Epithelial cell of prostate (primary cell): ENCODE measurements around the gene NAA11.

Source experiments
- DNase-seq: peaks from one replicate; pipeline ENCODE4 v3.0.0-alpha.2; 2011; ENCODE audit warnings: low read depth, low spot score
- H3K27ac ChIP-seq: fragments of 450-650 bp; 2 replicates; pipeline ENCODE4 v1.5.1; 2017; ENCODE audit warnings: mild to moderate bottlenecking

The NAA11 gene

DNA sequence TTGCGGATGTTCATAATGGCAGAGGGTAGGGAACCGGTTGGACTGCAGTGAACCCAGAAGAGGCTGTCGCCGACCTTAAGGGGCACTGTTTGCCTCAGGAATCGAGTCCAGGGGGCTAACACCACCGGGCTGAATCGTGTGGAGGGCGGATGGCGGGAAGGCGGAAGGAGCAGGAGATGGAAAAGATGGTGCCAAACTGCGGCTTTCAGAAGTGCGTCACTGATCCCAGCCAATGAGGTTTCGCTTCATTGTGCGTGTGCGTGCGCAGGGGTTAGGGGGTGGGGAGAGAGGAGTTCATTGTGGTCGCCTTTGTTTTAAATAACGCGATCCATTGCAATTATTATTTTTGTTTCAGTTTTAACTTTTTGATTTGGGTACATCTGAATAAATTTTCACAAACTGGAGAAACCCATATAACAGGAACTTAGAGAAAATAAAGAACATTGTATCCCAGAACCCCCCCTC, at the start of gene NAA11:
Gene NAA11, minus strand, starts transcription at position 198 of the 465 bp plus-strand sequence. Its CDS starts 184 bp downstream, at position 14.
- no peak for DNase-seq
- H3K27ac ChIP-seq, result no peak within 1 kb of the TSS

DNA sequence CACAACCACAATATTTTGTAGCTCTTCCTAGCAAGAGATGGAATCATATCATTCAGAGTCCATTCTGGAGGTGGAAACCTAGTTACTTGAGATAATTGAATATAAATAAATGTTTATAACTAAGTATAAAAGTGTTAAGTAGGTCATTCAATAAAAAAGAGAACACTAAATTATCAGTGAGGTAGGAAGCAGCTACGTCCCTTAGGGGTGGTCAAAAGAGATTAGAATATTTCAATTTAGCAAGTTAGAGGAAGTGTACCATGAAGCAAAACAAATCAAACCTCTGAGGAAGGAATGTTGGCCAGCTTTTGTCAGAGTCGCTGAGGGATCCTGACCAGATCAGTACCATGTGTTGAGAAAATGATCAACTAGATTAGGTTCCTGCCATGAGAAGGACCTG, 44.2 kb upstream of the NAA11 start:
- no peak for DNase-seq
- H3K27ac ChIP-seq, result no peak overlapping the region

DNA sequence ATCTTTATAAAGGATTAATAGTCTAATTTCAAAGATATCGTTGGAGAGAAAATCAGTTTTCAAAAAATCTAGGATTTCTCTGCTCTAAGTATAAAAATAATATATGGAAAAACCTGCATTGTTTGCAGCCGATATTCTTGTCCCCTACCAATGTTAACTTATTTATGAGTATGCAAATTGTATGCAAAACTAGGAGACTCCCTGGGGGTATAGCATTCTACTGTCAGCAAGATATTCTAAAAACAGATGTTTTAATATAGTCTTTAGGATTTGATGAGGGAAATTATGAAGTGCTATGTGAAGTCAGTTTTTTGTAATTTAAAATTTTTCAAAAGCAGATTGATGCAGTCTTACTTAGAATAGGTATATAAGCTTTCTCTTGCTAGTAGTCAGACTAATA, 41.2 kb upstream of the NAA11 start:
- H3K27ac ChIP-seq, result no peak overlapping the region
- no peak for DNase-seq

DNA sequence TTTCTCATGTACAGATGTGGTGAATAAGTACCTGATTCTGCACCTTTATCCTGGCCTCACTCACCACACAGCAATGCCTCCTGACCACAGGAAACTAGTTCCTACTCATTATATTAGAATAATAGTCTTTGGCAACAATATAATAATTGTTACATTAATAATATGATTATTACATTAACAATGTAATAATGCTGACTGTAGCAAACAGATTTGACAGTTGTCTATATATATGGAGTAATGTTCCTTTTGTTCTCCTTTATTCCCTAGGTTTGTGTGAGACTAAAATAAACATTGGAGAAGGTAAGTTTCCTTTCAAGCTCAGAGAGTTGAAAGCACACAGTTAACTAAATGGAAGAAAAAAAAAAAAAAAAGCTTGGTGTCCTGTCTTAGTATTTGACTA, 40.6 kb upstream of the NAA11 start:
- DNase-seq, result no peak
- no peak overlapping the region for H3K27ac ChIP-seq

DNA sequence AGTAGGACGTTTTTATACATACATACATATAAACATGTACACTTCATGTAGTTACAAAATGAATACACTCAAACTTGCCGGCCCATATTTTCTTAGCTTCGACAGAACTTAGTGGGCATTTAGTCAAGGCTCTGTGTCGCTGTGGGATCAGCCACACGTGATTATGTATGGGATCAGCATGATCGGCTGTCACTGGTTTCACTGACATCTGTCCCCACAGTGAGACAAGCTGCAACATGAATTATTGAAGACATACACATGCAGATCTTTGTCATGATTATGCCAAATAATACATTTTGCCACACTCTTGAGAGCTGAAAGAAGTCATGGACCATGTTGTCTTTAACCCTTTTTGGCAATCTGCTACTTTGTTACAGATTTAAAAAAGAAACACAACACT, 38.2 kb upstream of the NAA11 start:
- H3K27ac ChIP-seq, result no peak overlapping the region
- no peak for DNase-seq

DNA sequence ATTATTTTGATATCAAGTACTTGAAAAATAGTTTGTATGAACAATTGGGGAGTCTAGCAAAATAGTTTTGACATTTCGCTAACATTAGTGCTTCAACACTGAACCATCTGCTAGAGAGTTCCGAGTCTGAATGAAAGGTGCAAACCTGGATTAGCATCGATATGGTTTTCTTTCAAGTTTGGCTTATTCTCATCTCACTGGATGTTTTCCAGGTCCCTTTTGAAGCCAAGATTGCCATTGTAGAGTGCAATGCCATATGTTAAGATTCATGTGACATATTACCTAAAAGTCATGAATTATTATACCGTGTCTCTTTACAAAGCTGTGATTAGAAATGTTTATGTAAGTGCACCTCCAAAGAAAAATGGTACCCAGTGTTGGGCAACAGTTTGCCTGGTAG, 36.8 kb upstream of the NAA11 start:
- H3K27ac ChIP-seq, result no peak overlapping the region
- no peak for DNase-seq

DNA sequence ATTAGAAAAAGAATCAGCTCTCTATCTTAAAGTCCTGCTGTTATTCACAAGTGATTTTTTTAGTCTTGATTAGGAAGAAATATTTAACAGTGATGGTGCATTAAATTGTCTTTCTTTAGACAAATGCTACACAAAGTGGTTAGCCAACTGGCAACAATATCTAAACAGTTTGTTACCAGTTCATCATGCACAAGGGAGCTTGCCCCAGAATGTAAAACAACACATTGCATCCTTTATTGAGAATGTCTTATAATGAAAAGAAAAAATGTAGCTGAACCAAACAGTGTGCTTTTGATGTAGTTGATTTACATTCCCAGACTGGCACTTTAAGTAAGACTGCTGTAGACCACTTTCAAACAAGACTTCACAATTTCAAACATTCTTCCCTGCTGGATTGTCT, 34.1 kb upstream of the NAA11 start:
- no peak for DNase-seq
- H3K27ac ChIP-seq, result no peak overlapping the region

DNA sequence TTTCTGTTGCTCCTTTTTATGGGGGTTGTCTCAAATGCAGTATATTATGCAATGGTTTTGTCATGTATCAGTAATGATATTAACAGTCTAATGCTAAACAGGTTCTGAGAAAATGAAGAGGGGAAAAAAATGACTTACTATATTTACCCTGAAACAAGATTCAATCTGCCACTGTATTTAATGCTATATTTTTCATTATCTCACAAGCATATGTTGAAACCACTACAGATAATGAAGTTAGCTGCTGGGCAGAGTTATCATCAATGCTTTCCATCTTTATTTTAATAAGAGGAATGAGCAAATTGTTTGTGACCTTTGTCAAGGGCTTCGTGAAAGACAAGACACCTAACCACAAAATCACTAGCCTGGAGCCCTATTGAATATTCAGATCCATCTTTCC, 32.6 kb upstream of the NAA11 start:
- no peak overlapping the region for H3K27ac ChIP-seq
- no peak for DNase-seq

DNA sequence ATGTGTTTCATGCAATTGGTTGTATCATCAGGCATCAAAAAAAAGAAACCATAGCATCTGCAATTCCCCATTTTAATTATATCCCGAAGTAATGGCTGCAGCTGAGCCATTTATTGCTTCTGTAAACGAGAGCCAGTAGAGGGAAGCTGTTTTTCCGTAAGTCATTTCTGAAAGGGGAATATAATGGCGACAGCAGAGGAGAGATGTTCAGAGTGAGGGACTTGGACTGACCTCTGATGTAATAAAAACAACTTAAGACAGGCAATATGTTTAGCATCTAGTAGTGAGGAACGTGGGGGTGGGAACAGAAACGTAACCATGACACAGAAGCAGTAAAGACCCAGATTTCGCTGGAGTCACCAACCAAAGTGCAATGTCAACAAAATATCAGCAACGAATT, 31.5 kb upstream of the NAA11 start:
- no peak overlapping the region for H3K27ac ChIP-seq
- no peak for DNase-seq

DNA sequence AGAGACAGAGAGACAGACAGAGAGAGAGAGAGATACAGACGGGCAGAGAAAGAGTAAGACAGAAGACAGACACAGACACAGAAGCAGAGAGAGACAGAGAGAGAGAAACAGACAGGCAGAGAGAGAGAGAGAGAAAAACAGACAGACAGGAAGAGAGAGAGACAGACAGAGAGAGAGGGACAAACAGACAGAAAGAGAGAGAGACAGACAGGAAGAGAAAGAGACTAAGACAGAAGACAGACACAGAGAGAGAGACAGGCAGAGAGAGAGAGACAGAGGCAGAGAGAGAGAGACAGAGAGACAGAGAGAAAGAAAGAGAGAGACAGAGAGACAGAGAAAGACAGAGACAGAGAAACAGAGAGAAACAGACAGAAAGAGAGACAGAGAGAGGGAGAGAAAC, 27.2 kb upstream of the NAA11 start:
- H3K27ac ChIP-seq, result no peak overlapping the region
- no peak for DNase-seq

DNA sequence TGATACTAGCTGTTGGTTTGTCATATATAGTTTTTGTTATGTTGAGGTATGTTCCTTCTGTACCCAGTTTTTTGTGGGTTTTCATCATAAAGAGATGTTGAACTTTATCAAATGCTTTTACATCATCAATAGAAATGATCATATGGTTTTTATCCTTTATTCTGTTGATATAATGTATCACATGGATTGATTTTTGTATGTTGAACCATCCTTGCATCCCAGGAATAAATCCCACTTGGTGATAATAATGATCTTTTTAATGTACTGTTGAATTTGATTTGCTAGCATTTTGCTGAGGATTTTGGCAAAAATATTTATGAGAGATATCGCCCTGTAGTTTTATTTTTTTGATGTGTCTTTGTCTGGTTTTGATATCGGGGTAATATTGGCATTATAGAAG, 22.5 kb upstream of the NAA11 start:
- no peak overlapping the region for H3K27ac ChIP-seq
- DNase-seq, result no peak

DNA sequence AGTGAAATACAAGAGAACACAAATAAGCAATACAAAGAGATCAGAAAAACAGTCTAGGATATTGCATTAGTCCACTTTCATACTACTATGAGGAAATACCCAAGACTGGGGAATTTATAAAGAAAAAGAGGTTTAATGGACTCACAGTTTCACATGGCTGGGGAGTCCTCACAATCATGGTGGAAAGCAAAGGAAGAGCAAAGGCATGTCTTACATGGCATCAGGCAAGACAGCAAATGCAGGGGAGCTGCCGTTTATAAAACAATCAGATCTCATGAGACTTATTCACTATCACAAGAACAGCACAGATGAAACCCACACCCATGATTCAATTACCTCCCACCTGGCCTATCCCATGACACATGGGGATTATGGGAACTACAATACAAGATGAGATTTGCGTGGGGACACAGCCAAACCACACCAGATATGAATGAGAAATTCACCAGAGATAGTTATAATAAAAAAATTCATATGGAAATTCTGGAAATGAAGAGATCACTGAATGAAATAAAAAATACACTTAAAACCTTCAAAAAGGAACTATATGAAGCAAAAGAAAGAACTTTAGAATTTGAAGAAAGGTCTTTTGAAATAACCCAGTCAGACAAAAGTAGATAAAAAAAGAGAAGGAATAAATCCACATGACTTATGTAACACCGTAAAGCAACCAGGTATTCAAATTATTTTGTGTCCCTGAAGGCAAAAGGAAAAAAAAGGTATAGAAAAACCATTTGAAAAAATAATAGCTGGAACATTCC, 16.2 kb upstream of the NAA11 start:
- H3K27ac ChIP-seq, result no peak overlapping the region
- DNase-seq, result no peak

DNA sequence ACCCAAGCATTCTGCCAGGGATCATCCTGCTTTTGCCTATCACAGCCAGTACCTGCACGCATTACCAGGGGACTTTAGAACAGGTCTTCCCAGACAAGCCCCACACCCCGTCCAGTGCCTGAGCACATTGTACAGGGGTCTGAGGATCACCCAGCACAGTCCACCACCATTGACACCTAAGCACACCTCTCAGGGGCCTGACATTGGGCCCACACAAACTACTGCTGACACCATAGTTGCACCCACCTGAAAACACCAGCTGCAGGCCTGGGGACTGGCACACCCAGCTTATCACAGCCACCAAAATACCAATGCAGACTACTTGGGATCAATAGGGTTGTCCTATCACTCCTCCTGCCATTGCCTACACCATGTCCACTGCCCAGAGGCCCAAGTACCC, 14.7 kb upstream of the NAA11 start:
- no peak overlapping the region for H3K27ac ChIP-seq
- no peak for DNase-seq

DNA sequence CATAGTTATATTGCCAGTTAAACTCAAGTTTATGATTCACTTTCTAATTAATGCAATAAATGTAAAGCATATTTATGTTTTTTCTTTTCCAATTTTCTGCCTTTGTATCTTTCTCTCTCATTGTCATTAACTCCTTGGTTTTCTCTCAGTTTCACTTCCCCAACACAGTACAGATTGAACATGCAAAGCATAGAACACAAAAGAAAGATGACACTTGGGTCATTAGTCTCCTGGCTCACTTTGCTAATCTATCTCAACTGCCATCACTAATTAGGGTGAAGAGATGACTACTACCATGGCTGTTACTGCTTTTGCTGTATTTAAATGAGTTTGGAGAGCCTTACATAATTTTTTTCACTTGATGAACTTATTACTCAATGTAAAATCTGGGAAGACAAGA, 12.3 kb upstream of the NAA11 start:
- H3K27ac ChIP-seq, result no peak overlapping the region
- DNase-seq, result no peak

DNA sequence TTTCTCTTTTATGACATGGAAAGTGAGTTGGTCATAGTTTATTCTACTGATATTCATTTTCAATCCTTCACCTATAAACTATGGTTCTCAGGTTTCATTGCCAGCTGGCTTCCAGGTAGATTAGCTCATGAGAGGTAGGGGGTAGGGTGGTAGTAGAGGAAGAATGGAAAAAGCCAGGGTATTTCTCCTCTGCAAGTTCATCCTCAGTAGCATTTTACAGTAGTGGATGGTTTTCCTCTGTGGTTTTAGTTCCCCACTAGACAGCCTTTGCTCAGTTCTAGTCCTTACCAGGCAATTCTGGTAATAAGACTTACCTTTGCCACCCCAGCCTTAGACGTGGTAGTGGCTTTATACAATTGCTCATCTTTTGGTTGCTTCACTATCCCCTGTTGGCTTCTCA, 8.9 kb upstream of the NAA11 start:
- DNase-seq, result no peak
- H3K27ac ChIP-seq, result no peak overlapping the region

DNA sequence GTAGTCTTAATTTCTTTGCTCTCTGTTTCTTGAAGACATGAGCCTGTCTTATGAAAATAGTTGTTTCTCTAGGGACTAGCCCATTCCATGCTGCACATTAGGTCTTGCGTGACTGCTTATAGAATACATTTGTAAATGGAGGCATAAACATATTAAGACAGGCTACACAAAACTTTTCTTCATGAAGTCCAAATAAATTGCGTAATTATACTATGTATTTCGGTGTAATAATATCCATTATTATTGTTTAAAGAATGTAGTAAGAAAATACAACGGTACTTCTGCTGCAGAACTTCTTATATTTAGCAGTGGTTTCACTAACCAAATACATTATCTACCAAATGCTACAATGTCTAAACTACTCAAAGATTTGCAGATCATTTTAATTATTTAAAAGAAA, 8.5 kb upstream of the NAA11 start:
- no peak for DNase-seq
- no peak overlapping the region for H3K27ac ChIP-seq

DNA sequence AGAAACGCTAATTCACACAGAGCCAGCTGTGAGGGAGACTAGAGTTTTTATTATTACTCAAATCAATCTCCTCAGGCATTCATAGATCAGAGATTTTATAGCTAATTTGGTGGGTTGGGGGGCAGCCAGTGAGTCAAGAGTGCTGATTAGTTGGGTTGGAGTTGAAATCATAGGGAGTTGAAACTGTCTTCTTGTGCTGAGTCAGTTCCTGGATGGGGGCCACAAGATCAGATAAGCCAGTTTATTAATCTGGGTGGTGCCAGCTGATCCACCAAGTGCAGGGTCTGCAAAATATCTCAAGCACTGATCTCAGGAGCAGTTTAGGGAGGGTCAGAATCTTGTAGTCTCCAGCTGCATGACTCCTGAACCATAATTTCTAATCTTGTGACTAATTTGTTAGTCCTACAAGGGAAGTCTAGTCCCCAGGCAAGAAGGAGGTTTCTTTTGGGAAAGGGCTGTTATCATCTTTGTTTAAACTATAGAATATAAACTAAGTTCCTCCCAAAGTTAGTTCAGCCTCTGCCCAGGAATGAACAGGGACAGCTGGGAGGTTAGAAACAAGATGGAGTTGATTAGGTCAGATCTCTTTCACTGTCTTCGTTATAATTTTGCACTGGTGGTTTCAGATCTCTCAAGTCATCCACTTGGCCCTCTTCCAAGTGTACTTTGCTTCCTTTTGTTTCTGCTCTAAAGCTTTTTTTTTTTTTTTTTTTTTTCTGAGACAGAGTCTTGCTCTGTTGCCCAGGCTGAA, 5.4 kb upstream of the NAA11 start:
- no peak for DNase-seq
- H3K27ac ChIP-seq, result no peak overlapping the region

DNA sequence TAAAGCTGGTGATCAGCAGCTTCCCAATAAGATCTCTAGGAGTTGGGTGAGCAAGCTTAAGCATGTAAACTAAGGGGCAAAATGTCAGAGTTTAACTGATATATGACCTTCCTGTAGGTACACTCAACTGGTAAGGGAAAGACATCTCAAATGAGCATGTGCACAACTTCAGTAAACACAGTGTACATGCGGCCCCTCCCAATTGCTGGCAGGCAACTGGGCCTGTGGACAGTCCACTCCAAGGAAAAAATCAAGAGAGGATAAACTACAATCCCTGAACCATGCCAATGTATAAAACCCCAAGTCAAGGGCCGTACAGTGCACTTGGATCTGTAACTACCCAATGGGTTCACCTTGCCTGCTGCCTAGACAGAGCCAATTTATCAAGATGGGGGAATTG, 4.9 kb upstream of the NAA11 start:
- H3K27ac ChIP-seq, result no peak overlapping the region
- no peak for DNase-seq

DNA sequence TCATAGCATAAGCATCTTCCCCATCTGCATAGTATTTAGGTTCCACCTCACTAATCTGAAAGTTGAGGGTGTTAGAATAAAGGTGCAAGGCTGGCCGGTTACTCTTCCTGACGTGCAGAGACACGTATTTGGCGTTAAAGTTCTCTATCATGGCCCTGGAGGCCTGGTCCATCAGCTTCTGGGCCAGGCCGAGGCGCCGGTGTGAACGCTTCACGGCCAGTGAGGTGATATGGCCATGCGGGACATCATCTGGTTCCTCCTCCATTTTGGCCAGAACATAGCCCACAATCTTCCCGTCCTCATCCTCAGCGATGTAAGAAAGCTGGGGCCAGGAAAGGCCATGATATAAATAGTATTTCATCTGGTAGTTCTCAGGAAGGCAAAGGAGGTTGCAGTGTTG, 425 bp downstream of the NAA11 start:
- H3K27ac ChIP-seq, result no peak overlapping the region
- no peak for DNase-seq

DNA sequence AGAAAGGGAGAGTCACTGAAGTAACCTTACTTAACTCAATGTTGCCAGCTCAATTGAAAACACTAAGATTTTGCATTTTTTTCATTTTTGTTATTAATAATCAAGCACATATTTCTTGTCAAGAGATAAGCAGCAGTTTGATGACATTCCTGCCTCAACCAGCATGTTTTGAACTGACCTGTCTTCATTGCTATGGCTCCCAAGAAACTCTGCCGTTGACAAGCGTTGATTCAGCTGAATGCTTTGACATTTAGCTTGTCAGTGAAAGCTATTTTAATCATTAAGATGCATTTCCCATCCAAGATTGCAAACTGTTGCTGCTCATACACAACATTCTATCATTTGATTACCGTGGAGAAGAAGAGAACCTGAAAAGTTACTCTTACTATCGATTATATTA, 5.9 kb downstream of the NAA11 start:
- DNase-seq, result no peak
- H3K27ac ChIP-seq, result no peak overlapping the region

DNA sequence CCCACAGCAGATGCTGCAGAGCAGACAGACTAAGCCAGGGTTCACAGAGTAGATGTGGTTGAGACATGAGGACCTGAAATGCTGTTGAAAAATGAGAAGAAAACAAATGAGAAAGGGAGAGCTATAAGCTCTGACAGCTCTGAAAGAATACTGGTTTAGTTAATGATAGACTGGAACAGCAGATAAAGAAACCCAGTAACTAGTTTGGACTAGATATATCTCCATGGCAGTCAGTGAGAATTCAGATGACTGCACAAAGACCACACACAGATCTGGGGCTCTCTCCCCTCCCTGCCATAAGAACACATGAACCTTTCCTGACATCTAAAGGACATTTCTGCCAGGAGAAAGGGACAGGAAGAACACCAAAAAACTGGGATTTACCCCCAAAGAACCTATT, 8.2 kb downstream of the NAA11 start:
- no peak overlapping the region for H3K27ac ChIP-seq
- no peak for DNase-seq

DNA sequence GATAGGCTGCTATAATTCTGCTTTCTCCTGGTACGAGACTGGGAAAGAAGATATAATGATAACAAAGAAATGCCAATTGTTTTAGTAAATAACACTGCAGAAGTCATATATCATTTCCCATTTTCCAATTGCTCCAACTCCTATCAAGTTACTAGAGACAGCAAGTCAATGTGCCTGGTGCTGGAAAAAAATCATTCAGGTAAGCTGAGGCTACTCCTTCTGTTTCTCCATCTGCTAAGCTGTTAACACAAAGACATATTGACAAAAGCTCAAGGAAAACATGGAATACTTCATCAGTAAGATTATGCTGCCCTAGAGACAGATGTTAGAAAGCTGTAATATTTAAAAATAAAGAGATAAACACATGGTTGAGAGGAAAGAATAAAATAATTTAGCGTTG, 10.0 kb downstream of the NAA11 start:
- DNase-seq, result no peak
- H3K27ac ChIP-seq, result no peak overlapping the region
